Upper lobe of left lung (tissue), 4 donors: ENCODE data around the gene TGFBR3.

ENCODE experiments used
- POLR2AphosphoS5 ChIP-seq, 2 donors: sonication (generic); formaldehyde crosslinking; IDR thresholded peaks; one replicate each; pipeline ENCODE4 v1.5.1; 2017; ENCODE audit warnings: antibody characterized with exemption in 2 of 2
- TF ChIP-seq, protein P1 (sequence below), 6 experiments: fragments of 450-650 bp in 4 of 6; fragments of 200-600 bp in 2 of 6; sonication (generic) in 2 of 6; IDR thresholded peaks; one replicate each; pipeline ENCODE4 v1.5.1; 2016 to 2019; ENCODE audit warnings: antibody characterized with exemption in 6 of 6

DNA sequence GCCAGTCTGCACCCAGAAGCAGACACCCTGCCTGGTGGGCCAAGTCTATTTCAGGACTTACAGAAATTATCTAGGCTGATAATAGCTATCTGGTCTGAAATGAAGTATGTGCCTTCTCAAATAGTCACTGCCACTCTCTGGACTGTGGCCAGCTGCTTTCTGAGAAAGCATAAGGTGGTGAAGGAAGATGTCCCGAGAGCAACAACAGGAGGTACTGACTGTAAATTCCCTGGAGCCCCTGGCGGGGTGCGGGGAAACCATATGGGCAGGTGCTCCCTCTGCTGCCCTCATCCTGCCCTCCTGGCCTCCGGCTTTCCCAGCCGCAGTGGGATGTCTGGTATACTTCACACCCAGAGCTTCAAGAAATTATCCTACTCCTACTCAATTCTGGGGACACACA lies 86.8 kb downstream of the TGFBR3 start:
- TF ChIP-seq, protein P1, sequence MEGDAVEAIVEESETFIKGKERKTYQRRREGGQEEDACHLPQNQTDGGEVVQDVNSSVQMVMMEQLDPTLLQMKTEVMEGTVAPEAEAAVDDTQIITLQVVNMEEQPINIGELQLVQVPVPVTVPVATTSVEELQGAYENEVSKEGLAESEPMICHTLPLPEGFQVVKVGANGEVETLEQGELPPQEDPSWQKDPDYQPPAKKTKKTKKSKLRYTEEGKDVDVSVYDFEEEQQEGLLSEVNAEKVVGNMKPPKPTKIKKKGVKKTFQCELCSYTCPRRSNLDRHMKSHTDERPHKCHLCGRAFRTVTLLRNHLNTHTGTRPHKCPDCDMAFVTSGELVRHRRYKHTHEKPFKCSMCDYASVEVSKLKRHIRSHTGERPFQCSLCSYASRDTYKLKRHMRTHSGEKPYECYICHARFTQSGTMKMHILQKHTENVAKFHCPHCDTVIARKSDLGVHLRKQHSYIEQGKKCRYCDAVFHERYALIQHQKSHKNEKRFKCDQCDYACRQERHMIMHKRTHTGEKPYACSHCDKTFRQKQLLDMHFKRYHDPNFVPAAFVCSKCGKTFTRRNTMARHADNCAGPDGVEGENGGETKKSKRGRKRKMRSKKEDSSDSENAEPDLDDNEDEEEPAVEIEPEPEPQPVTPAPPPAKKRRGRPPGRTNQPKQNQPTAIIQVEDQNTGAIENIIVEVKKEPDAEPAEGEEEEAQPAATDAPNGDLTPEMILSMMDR (IDR thresholded peaks at IDR 0.05), result no peak
- TF ChIP-seq POLR2AphosphoS5 (IDR thresholded peaks at IDR 0.05), result no peak
